Naive B cell (primary cell): ENCODE results near the gene TMEM86A. TPM values are rescaled to one million over a fixed set of nuclear protein-coding genes. Genes with fewer than 3 reads are reported as not detected.

ENCODE experiments used
- polyA plus RNA-seq, 6 donors: library from polyadenylated mRNA; unstranded; fragments of 300-500 nt; fragmentation: Illumina TruSeq; gene quantifications; one replicate each; pipeline ENCODE4 v1.2.3, GENCODE V29; 2021; ENCODE audit warnings: low read depth in 6 of 6

Gene TMEM86A
- polyA plus RNA-seq, 6 donors from 2014 or later = 0.45 to 1.1 (median 0.81) TPM; not detected in 1

Other genes with a start within 250 kb of the TMEM86A start
- under 1 TPM in 1 of 6 donors, not detected in 5; 0.50 TPM for gene LDHAL6A, start 242.9 kb upstream of the TMEM86A start, polyA plus RNA-seq
- gene TSG101, start 171.8 kb upstream of the TMEM86A start, polyA plus RNA-seq = 100 to 1,000 TPM in 1 of 6 donors, 10 to 100 TPM in 5; 72.9 to 101 (median 87.0) TPM
- 10 to 100 TPM in 2 of 6 donors, 1 to 10 TPM in 4; 6.6 to 12.4 (median 8.9) TPM for gene UEVLD, start 110.0 kb upstream of the TMEM86A start, polyA plus RNA-seq
- gene MISFA, start 99.0 kb upstream of the TMEM86A start, polyA plus RNA-seq = under 1 TPM in 5 of 6 donors, not detected in 1; 0.43 to 0.94 (median 0.51) TPM
- gene SPTY2D1, start 64.4 kb upstream of the TMEM86A start, polyA plus RNA-seq = 10 to 100 TPM in 4 of 6 donors, 1 to 10 TPM in 2; 3.8 to 15.5 (median 10.9) TPM
- 1 to 10 TPM; 1.8 to 3.9 (median 2.9) TPM for gene IGSF22, start 27.4 kb downstream of the TMEM86A start, polyA plus RNA-seq
- gene PTPN5, start 93.0 kb downstream of the TMEM86A start, polyA plus RNA-seq = not detected
- not detected for gene MRGPRX1, start 240.6 kb downstream of the TMEM86A start, polyA plus RNA-seq